Body of pancreas (tissue), 4 donors: ENCODE measurements around the gene KLK8.

Source experiments
- POLR2A ChIP-seq, 3 donors: fragments of 450-650 bp; IDR thresholded peaks; one replicate each; pipeline ENCODE4 v1.6.1; 2016; ENCODE audit warnings: antibody characterized with exemption in 3 of 3, mild to moderate bottlenecking in 2 of 3
- TF ChIP-seq, protein P1 (sequence below), 7 experiments: fragments of 450-650 bp in 4 of 7; fragments of 200-600 bp in 3 of 7; sonication (generic) in 3 of 7; IDR thresholded peaks; one replicate each; pipeline ENCODE4 v1.5.1; 2016 to 2019; ENCODE audit warnings: antibody characterized with exemption in 7 of 7

DNA sequence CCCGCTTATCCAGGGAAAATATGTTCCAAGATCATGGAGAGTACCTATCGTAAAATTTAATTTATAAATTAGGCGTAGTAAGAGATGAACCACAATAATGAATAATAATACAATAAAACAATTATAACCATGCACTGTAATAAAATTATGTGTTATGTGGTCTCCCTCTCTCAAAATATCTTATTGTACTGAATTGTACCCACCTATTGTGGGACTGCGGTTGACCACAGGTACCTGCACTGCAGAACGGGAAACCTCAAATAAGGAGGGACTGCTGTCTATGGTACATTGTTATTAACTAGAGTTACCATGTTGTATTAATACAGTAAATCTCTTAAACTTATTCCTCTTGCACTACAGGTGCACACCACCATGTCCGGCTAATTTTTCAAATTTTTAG lies 38.7 kb upstream of the KLK8 start:
- TF ChIP-seq POLR2A (IDR thresholded peaks at IDR 0.05), result no peak
- TF ChIP-seq, protein P1, sequence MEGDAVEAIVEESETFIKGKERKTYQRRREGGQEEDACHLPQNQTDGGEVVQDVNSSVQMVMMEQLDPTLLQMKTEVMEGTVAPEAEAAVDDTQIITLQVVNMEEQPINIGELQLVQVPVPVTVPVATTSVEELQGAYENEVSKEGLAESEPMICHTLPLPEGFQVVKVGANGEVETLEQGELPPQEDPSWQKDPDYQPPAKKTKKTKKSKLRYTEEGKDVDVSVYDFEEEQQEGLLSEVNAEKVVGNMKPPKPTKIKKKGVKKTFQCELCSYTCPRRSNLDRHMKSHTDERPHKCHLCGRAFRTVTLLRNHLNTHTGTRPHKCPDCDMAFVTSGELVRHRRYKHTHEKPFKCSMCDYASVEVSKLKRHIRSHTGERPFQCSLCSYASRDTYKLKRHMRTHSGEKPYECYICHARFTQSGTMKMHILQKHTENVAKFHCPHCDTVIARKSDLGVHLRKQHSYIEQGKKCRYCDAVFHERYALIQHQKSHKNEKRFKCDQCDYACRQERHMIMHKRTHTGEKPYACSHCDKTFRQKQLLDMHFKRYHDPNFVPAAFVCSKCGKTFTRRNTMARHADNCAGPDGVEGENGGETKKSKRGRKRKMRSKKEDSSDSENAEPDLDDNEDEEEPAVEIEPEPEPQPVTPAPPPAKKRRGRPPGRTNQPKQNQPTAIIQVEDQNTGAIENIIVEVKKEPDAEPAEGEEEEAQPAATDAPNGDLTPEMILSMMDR (IDR thresholded peaks at IDR 0.05), result no peak
